ENCODE results near the gene ST6GALNAC5. TPM values are rescaled to one million over a fixed set of nuclear protein-coding genes. Genes with fewer than 3 reads are reported as not detected.
A peak's percentile ranks its signal among the peaks of the same experiment; 100 is the strongest.

Gene ST6GALNAC5
- total and polyA plus RNA-seq, 8 donors = 7.6 to 18.9 (median 10.0) TPM

- ATAC-seq (no peak), DNase-seq (no peak)
- Histone ChIP-seq H3K4me1 (peaks cover 0 to 6% of the 10 kb centered on the region in 2 donors), H3K27me3 (no peaks in the 10 kb centered on the region), H3K27ac (no peak overlapping the region), H3K9me3 (no peaks in the 10 kb centered on the region), H3K36me3 (no peaks in the 10 kb centered on the region), H3K4me3 (no peak overlapping the region)
- TF ChIP-seq CTCF (IDR thresholded peaks at IDR 0.05) = no peak
- intact Hi-C loops (cut with DNase I) = no loop called here
These were observed 73.5 kb downstream of the ST6GALNAC5 start for GRCh38 chr1:76940571-76941335.

GRCh38 chr1:76942549-76942948 is 75.3 kb downstream of the ST6GALNAC5 start:
- no peaks in the 10 kb centered on the region for H3K27me3 ChIP-seq
- H3K36me3 ChIP-seq = no peaks in the 10 kb centered on the region
- DNase-seq (no peak), ATAC-seq (no peak)
- TF ChIP-seq CTCF (IDR thresholded peaks at IDR 0.05) = no peak
- no peak overlapping the region for H3K4me3 ChIP-seq
- no peak overlapping the region for H3K27ac ChIP-seq
- H3K4me1 ChIP-seq = peaks cover 0 to 6% of the 10 kb centered on the region in 2 donors
- intact Hi-C loops (cut with DNase I) = no loop called here
- H3K9me3 ChIP-seq = no peaks in the 10 kb centered on the region

GRCh38 chr1:76944942-76945341 is 77.7 kb downstream of the ST6GALNAC5 start:
- Histone ChIP-seq H3K9me3 (no peaks in the 10 kb centered on the region), H3K27me3 (no peaks in the 10 kb centered on the region), H3K27ac (no peak overlapping the region), H3K4me1 (no peaks in the 10 kb centered on the region), H3K4me3 (no peak overlapping the region), H3K36me3 (no peaks in the 10 kb centered on the region)
- DNase-seq = no peak
- ATAC-seq = peak; percentile 76
- intact Hi-C loops (cut with DNase I) = no loop called here
- TF ChIP-seq CTCF (IDR thresholded peaks at IDR 0.05) = no peak

GRCh38 chr1:76948846-76949245 is 81.6 kb downstream of the ST6GALNAC5 start:
- ATAC-seq (no peak), DNase-seq (no peak)
- H3K4me1 ChIP-seq = no peaks in the 10 kb centered on the region
- H3K27ac ChIP-seq = no peak overlapping the region
- no peaks in the 10 kb centered on the region for H3K9me3 ChIP-seq
- H3K36me3 ChIP-seq = no peaks in the 10 kb centered on the region
- intact Hi-C loops (cut with DNase I) = no loop called here
- H3K27me3 ChIP-seq = no peaks in the 10 kb centered on the region
- no peak for TF ChIP-seq CTCF (IDR thresholded peaks at IDR 0.05)
- H3K4me3 ChIP-seq = no peak overlapping the region

- no peak for ATAC-seq
- no peaks in the 10 kb centered on the region for H3K4me1 ChIP-seq
- H3K4me3 ChIP-seq = no peak overlapping the region
- intact Hi-C loops (cut with DNase I) = no loop called here
- DNase-seq = no peak
- no peak for TF ChIP-seq CTCF (IDR thresholded peaks at IDR 0.05)
- no peaks in the 10 kb centered on the region for H3K27me3 ChIP-seq
- H3K9me3 ChIP-seq = no peaks in the 10 kb centered on the region
- no peak overlapping the region for H3K27ac ChIP-seq
- no peaks in the 10 kb centered on the region for H3K36me3 ChIP-seq
These were observed 82.2 kb downstream of the ST6GALNAC5 start for GRCh38 chr1:76949503-76949902.

All from left lung (tissue), 10 donors.